Left ventricle myocardium inferior (tissue), 1 donor: ENCODE measurements around the gene SLC25A45. TPM values are rescaled to one million over a fixed set of nuclear protein-coding genes. Genes with fewer than 3 reads are reported as not detected.

Experiments
- DNase-seq: peaks from one replicate; pipeline ENCODE4 v3.0.0-alpha.2; 2020
- H3K27ac ChIP-seq: fragments of 200-600 bp; replicated peaks from 2 replicates; pipeline ENCODE4 v1.8.0; 2021
- H3K27me3 ChIP-seq: fragments of 200-600 bp; 2 replicates; pipeline ENCODE4 v1.8.0; 2021; ENCODE audit warnings: low read depth
- H3K36me3 ChIP-seq: fragments of 200-600 bp; 2 replicates; pipeline ENCODE4 v1.8.0; 2021
- H3K4me1 ChIP-seq: fragments of 200-600 bp; 2 replicates; pipeline ENCODE4 v1.8.0; 2021
- H3K4me3 ChIP-seq: fragments of 200-600 bp; 2 replicates; pipeline ENCODE4 v1.8.0; 2021; ENCODE audit warnings: mild to moderate bottlenecking, moderate library complexity
- H3K9me3 ChIP-seq: fragments of 200-600 bp; replicated peaks from 2 replicates; pipeline ENCODE4 v1.8.0; 2021
- intact Hi-C: fragments of 100-400 bp; cut with micrococcal nuclease; formaldehyde crosslinking; loops from one replicate; pipeline ENCODE4 v1.11.0; 2022
- total RNA-seq: library from RNA; stranded (reverse); fragmentation: NEBNext Ultra II Directional; extraction: Animal tissue kit (Norgen Biotek cat#: 25700); gene quantifications from one replicate; pipeline ENCODE4 v1.2.1, GENCODE V29; 2021
- TF ChIP-seq, protein P1 (sequence below): fragments of 200-600 bp; IDR thresholded peaks from 2 replicates; pipeline ENCODE4 v1.8.0; 2021; ENCODE audit warnings: antibody characterized with exemption, mild to moderate bottlenecking, borderline replicate concordance
- donor health status: DM: no; HTN: yes; CAD: no; lungs with severe emphysema.

SLC25A45 gene
- total RNA-seq, 1 donor from 2014 or later = 5.0 TPM

DNA sequence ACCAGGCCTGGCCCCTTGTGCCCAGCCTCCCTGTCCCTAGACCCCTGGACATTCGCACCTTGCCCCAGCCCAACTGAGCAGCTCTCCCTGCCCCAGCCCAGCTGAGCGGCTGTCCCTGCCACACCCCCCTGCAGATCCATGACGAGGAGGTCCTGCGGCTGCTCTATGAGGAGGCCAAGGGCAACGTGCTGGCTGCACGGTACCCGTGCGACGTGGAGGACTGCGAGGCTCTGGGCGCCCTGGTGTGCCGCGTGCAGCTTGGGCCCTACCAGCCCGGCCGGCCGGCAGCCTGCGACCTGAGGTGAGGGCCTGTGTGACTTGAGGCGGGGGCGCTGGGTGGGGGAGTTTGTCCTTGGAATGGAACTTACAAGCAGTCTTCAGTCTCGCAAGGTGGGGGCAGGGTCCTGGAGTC, 11.7 kb upstream of the SLC25A45 start:
- Histone ChIP-seq H3K27me3 (no peaks in the 10 kb centered on the region), H3K9me3 (no peaks in the 10 kb centered on the region), H3K27ac (no peak overlapping the region), H3K4me3 (no peak overlapping the region), H3K4me1 (peaks cover 45% of the 10 kb centered on the region), H3K36me3 (peaks cover 54% of the 10 kb centered on the region)
- intact Hi-C loops = no loop called here
- no peak for DNase-seq
- TF ChIP-seq, protein P1, sequence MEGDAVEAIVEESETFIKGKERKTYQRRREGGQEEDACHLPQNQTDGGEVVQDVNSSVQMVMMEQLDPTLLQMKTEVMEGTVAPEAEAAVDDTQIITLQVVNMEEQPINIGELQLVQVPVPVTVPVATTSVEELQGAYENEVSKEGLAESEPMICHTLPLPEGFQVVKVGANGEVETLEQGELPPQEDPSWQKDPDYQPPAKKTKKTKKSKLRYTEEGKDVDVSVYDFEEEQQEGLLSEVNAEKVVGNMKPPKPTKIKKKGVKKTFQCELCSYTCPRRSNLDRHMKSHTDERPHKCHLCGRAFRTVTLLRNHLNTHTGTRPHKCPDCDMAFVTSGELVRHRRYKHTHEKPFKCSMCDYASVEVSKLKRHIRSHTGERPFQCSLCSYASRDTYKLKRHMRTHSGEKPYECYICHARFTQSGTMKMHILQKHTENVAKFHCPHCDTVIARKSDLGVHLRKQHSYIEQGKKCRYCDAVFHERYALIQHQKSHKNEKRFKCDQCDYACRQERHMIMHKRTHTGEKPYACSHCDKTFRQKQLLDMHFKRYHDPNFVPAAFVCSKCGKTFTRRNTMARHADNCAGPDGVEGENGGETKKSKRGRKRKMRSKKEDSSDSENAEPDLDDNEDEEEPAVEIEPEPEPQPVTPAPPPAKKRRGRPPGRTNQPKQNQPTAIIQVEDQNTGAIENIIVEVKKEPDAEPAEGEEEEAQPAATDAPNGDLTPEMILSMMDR = no peak

- intact Hi-C loops = no loop called here
- no peaks in the 10 kb centered on the region for H3K27me3 ChIP-seq
These were observed 11.2 kb upstream of the SLC25A45 start for GRCh38 chr11:65393513-65394079.

DNA sequence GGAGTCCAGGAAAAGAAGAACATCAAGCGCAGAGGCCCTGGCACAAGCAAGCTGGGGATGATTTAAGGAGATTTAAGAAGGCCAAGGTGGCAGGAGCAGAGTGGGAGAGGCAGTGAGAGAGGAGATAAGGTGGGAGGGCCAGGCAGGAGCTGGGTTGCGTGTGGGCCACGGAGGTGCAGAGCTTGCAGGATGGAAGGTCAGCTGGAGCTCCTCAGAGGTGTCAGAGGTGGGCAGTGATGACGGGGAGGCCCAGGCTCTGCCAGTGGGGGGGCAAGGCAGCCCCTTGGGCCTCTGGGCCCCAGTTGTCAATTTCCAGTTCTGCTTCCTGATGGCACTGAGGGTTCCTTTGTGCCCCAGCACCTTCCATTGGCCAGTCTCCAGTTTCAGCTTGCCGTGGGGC, 10.5 kb upstream of the SLC25A45 start:
- peak overlapping the region; percentile 36 for H3K27ac ChIP-seq
- TF ChIP-seq, protein P1 = no peak
- H3K9me3 ChIP-seq = no peaks in the 10 kb centered on the region
- peaks cover 42% of the 10 kb centered on the region for H3K36me3 ChIP-seq
- no peak for DNase-seq
- H3K4me1 ChIP-seq = peaks cover 57% of the 10 kb centered on the region
- intact Hi-C loops = no loop called here
- no peak overlapping the region for H3K4me3 ChIP-seq
- H3K27me3 ChIP-seq = no peaks in the 10 kb centered on the region

More at GRCh38 chr11:65393513-65394079, 11.2 kb upstream of the SLC25A45 start:
- TF ChIP-seq, protein P1 = no peak
- Histone ChIP-seq H3K27ac (no peak overlapping the region), H3K9me3 (no peaks in the 10 kb centered on the region), H3K36me3 (peaks cover 49% of the 10 kb centered on the region), H3K4me1 (peaks cover 50% of the 10 kb centered on the region), H3K4me3 (no peak overlapping the region)
- no peak for DNase-seq

DNA sequence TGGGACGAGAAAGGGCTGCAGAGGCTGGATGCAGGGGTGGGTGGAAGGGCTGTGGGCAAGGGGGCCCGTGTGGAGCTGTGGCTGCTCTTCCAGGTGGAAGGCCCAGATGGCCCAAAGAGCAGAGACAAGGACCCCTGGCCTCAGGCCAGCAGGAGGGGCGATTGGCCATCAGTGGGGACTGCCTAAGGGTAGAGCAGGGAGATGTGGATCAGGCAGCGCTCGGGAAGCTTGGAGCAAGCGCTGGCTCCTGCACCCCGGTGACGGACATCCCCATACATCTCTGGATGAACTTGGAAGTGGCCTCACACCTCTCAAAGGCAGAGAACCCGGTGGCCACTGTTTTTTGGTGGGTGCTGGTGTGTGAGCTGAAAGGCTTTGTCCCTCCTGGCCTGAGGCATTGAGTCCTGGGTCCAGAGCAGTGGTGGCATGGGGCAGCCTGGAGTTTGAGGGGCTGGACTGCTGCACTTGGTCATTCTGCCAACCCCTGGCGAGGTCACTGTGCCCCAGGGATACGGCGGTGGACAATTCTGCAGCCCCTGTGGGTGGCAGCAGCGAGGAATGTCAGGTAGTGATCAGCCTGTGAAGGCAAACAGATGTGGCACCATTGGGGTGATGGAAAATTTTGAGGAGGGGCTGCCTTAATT, 9.9 kb upstream of the SLC25A45 start:
- DNase-seq = no peak
- peaks cover 63% of the 10 kb centered on the region for H3K4me1 ChIP-seq

DNA sequence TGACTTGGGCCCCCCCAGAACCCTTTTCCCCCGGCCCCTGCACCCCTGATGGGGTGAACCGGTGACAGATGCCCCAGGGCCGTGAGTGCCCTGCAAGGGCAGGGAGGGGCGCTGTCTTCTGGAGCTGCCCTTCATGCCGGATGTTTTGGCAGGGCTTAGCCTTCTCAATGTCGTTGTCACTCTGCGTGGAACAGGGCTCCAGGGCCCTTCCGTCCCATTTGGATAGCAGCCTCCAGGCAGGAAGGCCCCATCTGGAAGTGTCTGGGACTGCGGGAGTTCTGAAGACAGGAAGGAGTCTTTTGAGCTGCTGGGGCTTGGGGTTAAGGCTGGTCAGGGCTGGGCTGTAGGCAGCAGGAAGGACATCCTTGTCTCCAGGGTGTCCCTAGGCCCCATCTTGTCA, 8.6 kb upstream of the SLC25A45 start:
- peaks cover 73% of the 10 kb centered on the region for H3K4me1 ChIP-seq
- H3K27ac ChIP-seq = peak overlapping the region; percentile 87
- intact Hi-C loops = no loop called here
- H3K36me3 ChIP-seq = peaks cover 31% of the 10 kb centered on the region
- no peaks in the 10 kb centered on the region for H3K27me3 ChIP-seq
- H3K4me3 ChIP-seq = peak overlapping the region; percentile 43
- H3K9me3 ChIP-seq = no peaks in the 10 kb centered on the region
- peak; percentile 57 for DNase-seq
- TF ChIP-seq, protein P1 = peak; percentile 15

More for the DNA sequence above, 9.9 kb upstream of the SLC25A45 start:
- intact Hi-C loops = no loop called here
- Histone ChIP-seq H3K9me3 (no peaks in the 10 kb centered on the region), H3K36me3 (peaks cover 36% of the 10 kb centered on the region), H3K27me3 (no peaks in the 10 kb centered on the region), H3K4me3 (no peak overlapping the region), H3K27ac (peak overlapping the region; percentile 87)
- TF ChIP-seq, protein P1 = no peak
